ENCODE measurements around the gene CSTPP1. TPM values are rescaled to one million over a fixed set of nuclear protein-coding genes. Genes with fewer than 3 reads are reported as not detected.
A peak's percentile ranks its signal among the peaks of the same experiment; 100 is the strongest.

The CSTPP1 gene
- total RNA-seq, 4 donors from 2014 or later, result 4.3 to 8.1 (median 6.4) TPM

DNA sequence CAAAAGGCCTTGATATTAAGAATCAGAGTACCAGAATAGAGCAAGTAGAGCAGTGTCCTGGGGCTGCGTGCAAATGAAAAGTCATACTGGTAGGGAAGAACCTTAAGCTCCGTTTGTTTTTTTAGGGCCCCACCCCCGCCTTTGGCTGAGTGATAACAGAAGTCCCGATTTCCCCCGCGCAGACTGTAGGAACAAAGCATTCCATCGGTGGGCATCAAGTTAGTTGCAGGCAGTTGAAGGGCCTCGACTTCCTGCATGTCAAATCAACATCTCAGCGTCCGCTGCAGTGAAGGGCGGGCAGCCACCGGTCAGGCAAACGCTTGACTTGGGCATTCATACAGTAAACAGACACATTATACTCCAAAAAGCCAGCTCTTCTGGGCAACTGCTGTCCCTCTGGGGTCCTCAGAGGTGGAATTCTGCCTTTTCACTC is 29.9 kb upstream of the CSTPP1 start:
- no peak overlapping the region for H3K27ac ChIP-seq
- DNase-seq, result no peak
- intact Hi-C loops (cut with DNase I; ENCODE audit: low total_unique reads) (no loop called here), in situ Hi-C loops (cut with MboI; ENCODE audit: low sequenced_read_pairs in 4 of 4) (no loop called here)
- no peak for ATAC-seq
- H3K4me1 ChIP-seq, result peaks cover 0 to 6% of the 10 kb centered on the region in 2 donors
- H3K36me3 ChIP-seq, result no peaks in the 10 kb centered on the region
- H3K9me3 ChIP-seq, result no peaks in the 10 kb centered on the region
- no peaks in the 10 kb centered on the region for H3K27me3 ChIP-seq
- H3K4me3 ChIP-seq, result no peak overlapping the region
- TF ChIP-seq POLR2A (IDR thresholded peaks at IDR 0.05), result no peak
- TF ChIP-seq, protein P1, sequence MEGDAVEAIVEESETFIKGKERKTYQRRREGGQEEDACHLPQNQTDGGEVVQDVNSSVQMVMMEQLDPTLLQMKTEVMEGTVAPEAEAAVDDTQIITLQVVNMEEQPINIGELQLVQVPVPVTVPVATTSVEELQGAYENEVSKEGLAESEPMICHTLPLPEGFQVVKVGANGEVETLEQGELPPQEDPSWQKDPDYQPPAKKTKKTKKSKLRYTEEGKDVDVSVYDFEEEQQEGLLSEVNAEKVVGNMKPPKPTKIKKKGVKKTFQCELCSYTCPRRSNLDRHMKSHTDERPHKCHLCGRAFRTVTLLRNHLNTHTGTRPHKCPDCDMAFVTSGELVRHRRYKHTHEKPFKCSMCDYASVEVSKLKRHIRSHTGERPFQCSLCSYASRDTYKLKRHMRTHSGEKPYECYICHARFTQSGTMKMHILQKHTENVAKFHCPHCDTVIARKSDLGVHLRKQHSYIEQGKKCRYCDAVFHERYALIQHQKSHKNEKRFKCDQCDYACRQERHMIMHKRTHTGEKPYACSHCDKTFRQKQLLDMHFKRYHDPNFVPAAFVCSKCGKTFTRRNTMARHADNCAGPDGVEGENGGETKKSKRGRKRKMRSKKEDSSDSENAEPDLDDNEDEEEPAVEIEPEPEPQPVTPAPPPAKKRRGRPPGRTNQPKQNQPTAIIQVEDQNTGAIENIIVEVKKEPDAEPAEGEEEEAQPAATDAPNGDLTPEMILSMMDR (IDR thresholded peaks at IDR 0.05 in 4 of 5, conservative IDR thresholded peaks at IDR 0.05 in 1 of 5), result no peak

DNA sequence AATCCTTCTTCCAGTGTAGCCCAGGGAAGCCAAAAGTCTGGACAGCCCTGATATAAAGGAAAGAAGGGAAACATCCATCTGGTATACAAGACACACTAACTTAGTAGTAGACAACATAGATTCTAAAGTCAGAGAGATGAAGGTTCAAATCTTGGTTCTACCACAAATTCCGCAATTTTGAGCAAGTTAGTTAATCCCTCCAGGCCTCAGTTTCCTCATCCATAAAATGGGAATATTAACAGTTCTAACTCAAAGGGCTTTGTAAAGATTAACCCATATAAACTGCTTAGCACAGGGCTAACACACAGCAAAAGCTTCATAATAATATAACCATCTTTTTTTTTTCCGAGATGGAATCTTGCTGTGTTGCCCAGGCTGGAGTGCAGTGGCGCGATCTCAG is 29.0 kb upstream of the CSTPP1 start:
- TF ChIP-seq POLR2A (IDR thresholded peaks at IDR 0.05), result no peak
- TF ChIP-seq, protein P1 (IDR thresholded peaks at IDR 0.05 in 4 of 5, conservative IDR thresholded peaks at IDR 0.05 in 1 of 5), result no peak
- intact Hi-C loops (cut with DNase I; ENCODE audit: low total_unique reads), result no loop called here
- no peak for ATAC-seq
- Histone ChIP-seq H3K9me3 (no peaks in the 10 kb centered on the region), H3K27me3 (no peaks in the 10 kb centered on the region), H3K4me3 (no peak overlapping the region), H3K36me3 (no peaks in the 10 kb centered on the region), H3K4me1 (peaks cover 2 to 7% of the 10 kb centered on the region in 2 donors), H3K27ac (no peak overlapping the region)
- no peak for DNase-seq
- in situ Hi-C loops (cut with MboI; ENCODE audit: low sequenced_read_pairs in 4 of 4), result no loop called here

DNA sequence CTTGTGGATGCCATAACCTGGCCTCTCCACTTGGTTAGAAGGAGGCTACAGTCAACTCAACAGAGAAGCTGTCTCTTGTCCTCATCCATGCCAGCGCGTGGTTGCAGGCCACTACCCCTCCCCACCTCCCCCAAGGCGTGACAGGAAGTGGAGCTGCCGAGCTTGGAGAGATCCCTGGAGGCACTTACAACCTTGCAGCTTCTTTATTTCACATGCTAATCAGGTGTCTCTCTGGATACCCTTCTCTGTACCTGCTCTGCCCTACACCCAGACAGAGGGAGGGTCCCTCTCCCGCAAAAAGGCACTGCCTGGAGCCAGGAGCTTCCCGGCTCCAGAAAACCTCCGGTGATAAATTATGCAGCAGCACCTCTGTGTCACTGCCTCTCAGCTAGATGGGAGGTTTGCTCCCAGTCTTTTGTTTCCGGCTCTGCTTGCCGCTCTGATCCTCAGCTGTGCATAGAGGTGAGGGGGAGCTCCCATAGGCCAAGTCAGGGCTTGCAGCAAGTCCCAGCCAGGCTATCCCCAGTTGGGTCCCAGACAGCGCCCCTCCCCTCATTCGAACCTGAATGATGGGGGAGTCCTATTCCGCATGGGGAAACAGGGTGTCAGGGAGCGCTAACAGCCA is 23.9 kb upstream of the CSTPP1 start:
- no peaks in the 10 kb centered on the region for H3K36me3 ChIP-seq
- in situ Hi-C loops (cut with MboI; ENCODE audit: low sequenced_read_pairs in 4 of 4) (no loop called here), intact Hi-C loops (cut with DNase I; ENCODE audit: low total_unique reads) (loop anchor here (10.0 kb wide), 1 partner anchor 332 kb away; the partner anchor contains the start of gene ACP2)
- peak overlapping the region in 1 of 4 donors; percentile 89 for H3K27ac ChIP-seq
- no peaks in the 10 kb centered on the region for H3K27me3 ChIP-seq
- no peak for TF ChIP-seq POLR2A (IDR thresholded peaks at IDR 0.05)
- TF ChIP-seq, protein P1 (IDR thresholded peaks at IDR 0.05 in 4 of 5, conservative IDR thresholded peaks at IDR 0.05 in 1 of 5), result no peak
- no peaks in the 10 kb centered on the region for H3K9me3 ChIP-seq
- no peak for DNase-seq
- H3K4me1 ChIP-seq, result peaks cover 42 to 50% of the 10 kb centered on the region in 2 donors
- no peak for ATAC-seq
- H3K4me3 ChIP-seq, result no peak overlapping the region

DNA sequence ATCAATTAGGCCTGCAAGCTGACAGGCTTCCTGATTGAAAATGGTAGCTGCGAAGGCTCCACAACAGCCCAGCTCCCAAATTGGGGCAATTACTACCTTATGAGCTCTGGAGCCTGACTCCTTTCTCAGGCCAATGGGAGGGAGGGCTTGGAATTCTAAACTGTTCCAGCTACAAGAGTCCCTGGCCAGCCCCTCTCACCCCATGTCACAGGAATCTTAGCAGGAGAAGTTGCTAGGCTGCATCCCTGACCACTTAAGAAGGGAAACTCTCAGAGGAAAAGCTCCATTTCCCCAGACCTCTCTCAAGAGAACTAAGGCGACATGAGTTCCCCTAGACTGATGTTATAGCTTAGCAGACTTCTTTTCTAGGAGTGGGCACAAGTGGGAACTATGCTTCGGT is 23.1 kb upstream of the CSTPP1 start:
- in situ Hi-C loops (cut with MboI; ENCODE audit: low sequenced_read_pairs in 4 of 4) (no loop called here), intact Hi-C loops (cut with DNase I; ENCODE audit: low total_unique reads) (loop anchor here (10.0 kb wide), 1 partner anchor 331 kb away; the partner anchor contains the start of gene ACP2)
- H3K27ac ChIP-seq, result peak overlapping the region; percentile 82 to 90 (median 88)
- H3K4me1 ChIP-seq, result peaks cover 46 to 50% of the 10 kb centered on the region in 2 donors
- H3K36me3 ChIP-seq, result no peaks in the 10 kb centered on the region
- no peak for TF ChIP-seq POLR2A (IDR thresholded peaks at IDR 0.05)
- TF ChIP-seq, protein P1 (IDR thresholded peaks at IDR 0.05 in 4 of 5, conservative IDR thresholded peaks at IDR 0.05 in 1 of 5), result no peak
- DNase-seq (no peak), ATAC-seq (no peak)
- no peaks in the 10 kb centered on the region for H3K9me3 ChIP-seq
- H3K27me3 ChIP-seq, result no peaks in the 10 kb centered on the region
- H3K4me3 ChIP-seq, result no peak overlapping the region

All from gastrocnemius medialis (tissue), 4 donors.